Calu3 (cell line): ENCODE results near the gene ESRRB. TPM values are rescaled to one million over a fixed set of nuclear protein-coding genes. Genes with fewer than 3 reads are reported as not detected.

ENCODE experiments used
- BruUV-seq: library from RNA; stranded (reverse); fragments of 400-500 nt; replicated peaks from 2 replicates; lab custom pipeline; 2021; lab: Mats Ljungman, UMichigan
- CTCF ChIA-PET: fragments of 300-600 bp; sonication (Branson Sonifier 250); formaldehyde crosslinking; loops from one replicate; lab custom pipeline; 2022; ENCODE audit warnings: antibody characterized with exemption; lab: Charles Lee
- DNase-seq: peaks from one replicate; pipeline ENCODE4 v3.0.0; 2022
- H3K27ac Mint-ChIP-seq: one replicate; pipeline ENCODE4 v1.8.0; 2022; ENCODE audit warnings: mixed read lengths; ENCODE audit not compliant: unreplicated experiment
- H3K27me3 Mint-ChIP-seq: one replicate; pipeline ENCODE4 v1.8.0; 2022; ENCODE audit warnings: mixed read lengths; ENCODE audit not compliant: unreplicated experiment
- H3K36me3 Mint-ChIP-seq: one replicate; pipeline ENCODE4 v1.8.0; 2022; ENCODE audit warnings: mild to moderate bottlenecking, moderate library complexity, mixed read lengths; ENCODE audit not compliant: insufficient read depth, unreplicated experiment
- H3K4me1 Mint-ChIP-seq: one replicate; pipeline ENCODE4 v1.8.0; 2022; ENCODE audit warnings: mild to moderate bottlenecking, low read depth, mixed read lengths; ENCODE audit not compliant: unreplicated experiment
- H3K4me3 Mint-ChIP-seq: one replicate; pipeline ENCODE4 v1.8.0; 2022; ENCODE audit warnings: mild to moderate bottlenecking, low read depth, moderate library complexity, mixed read lengths; ENCODE audit not compliant: unreplicated experiment
- H3K9me3 Mint-ChIP-seq: one replicate; pipeline ENCODE4 v1.8.0; 2022; ENCODE audit warnings: low read depth, mixed read lengths; ENCODE audit not compliant: unreplicated experiment
- intact Hi-C: fragments of 100-400 bp; cut with micrococcal nuclease; formaldehyde crosslinking; loops from one replicate; pipeline ENCODE4 v1.10.0; 2022; ENCODE audit not compliant: unreplicated experiment
- total RNA-seq: library from RNA; stranded (reverse); gene quantifications from 2 replicates; pipeline ENCODE4 v1.2.3, GENCODE V29; 2022
- TF ChIP-seq, protein P1 (sequence below): fragments of 200-600 bp; IDR thresholded peaks from one replicate; pipeline ENCODE4 v1.8.0; 2022; ENCODE audit warnings: antibody characterized with exemption; ENCODE audit not compliant: unreplicated experiment

The ESRRB gene
- total RNA-seq, 1 experiment from 2014 or later, result 0.21 TPM

DNA sequence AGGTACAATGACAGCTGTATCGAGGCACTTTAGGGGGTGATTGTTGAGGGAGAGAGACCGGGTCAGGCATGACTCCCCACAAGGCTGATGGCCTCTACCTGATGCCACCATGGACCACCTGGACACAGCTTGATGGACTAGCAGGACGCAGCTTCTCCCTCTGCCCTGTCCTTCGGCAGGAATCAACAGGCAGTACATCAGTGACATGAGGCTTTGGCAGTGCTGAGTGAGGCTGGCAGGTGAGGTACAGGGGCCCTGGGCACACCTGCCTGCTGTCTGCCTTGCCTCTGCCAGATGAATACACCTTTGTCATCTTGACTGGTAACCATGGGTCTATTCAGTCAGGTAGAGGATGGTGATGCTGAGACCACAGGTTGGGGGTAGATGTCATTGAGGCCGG, 25.3 kb upstream of the ESRRB start:
- no peak overlapping the region for H3K27ac Mint-ChIP-seq
- no peak overlapping the region for H3K4me3 Mint-ChIP-seq
- intact Hi-C loops, result loop anchor here (5.0 kb wide), 1 partner anchor 148 kb away; no protein-coding TSS in a partner anchor
- H3K36me3 Mint-ChIP-seq, result no peaks in the 10 kb centered on the region
- DNase-seq, result no peak
- no peaks in the 10 kb centered on the region for H3K9me3 Mint-ChIP-seq
- no TSS peak for BruUV-seq
- H3K4me1 Mint-ChIP-seq, result no peaks in the 10 kb centered on the region
- peaks cover 52% of the 10 kb centered on the region for H3K27me3 Mint-ChIP-seq
- CTCF ChIA-PET, result interaction anchor here (1.4 kb wide), 1 partner anchor 300 kb away, joined by 3 read pairs; no protein-coding TSS in a partner anchor
- TF ChIP-seq, protein P1, sequence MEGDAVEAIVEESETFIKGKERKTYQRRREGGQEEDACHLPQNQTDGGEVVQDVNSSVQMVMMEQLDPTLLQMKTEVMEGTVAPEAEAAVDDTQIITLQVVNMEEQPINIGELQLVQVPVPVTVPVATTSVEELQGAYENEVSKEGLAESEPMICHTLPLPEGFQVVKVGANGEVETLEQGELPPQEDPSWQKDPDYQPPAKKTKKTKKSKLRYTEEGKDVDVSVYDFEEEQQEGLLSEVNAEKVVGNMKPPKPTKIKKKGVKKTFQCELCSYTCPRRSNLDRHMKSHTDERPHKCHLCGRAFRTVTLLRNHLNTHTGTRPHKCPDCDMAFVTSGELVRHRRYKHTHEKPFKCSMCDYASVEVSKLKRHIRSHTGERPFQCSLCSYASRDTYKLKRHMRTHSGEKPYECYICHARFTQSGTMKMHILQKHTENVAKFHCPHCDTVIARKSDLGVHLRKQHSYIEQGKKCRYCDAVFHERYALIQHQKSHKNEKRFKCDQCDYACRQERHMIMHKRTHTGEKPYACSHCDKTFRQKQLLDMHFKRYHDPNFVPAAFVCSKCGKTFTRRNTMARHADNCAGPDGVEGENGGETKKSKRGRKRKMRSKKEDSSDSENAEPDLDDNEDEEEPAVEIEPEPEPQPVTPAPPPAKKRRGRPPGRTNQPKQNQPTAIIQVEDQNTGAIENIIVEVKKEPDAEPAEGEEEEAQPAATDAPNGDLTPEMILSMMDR, result no peak

DNA sequence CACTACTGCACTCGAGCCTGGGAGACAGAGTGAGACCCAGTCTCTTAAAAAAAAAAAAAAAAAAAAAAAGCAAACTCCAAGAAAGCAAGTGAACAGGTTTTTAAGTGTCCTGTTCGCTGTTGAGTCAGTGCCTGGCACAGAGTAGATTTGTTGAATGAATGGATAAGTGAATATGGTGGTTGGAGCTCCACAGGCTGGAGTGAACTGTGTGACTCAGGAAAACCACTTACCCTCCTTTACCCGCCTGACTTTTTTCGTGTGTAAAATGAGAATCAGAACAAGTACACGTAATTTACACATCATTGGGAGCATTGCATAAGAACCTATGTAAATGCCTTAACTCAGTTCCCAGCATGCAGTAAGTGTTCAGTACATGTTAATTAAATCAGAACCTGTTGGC, 24.0 kb upstream of the ESRRB start:
- TF ChIP-seq, protein P1, result no peak
- H3K4me1 Mint-ChIP-seq, result no peaks in the 10 kb centered on the region
- H3K36me3 Mint-ChIP-seq, result no peaks in the 10 kb centered on the region
- peaks cover 63% of the 10 kb centered on the region for H3K27me3 Mint-ChIP-seq
- no peak for DNase-seq
- no TSS peak for BruUV-seq
- intact Hi-C loops, result loop anchor here (1.0 to 5.0 kb wide), 2 partner anchors 150 to 301 kb away; no protein-coding TSS in a partner anchor
- no peak overlapping the region for H3K4me3 Mint-ChIP-seq
- CTCF ChIA-PET, result interaction anchor here (0.5 to 0.7 kb wide), 2 partner anchors 52 to 63 kb away, joined by 4 to 6 read pairs; no protein-coding TSS in a partner anchor
- H3K27ac Mint-ChIP-seq, result no peak overlapping the region
- no peaks in the 10 kb centered on the region for H3K9me3 Mint-ChIP-seq

DNA sequence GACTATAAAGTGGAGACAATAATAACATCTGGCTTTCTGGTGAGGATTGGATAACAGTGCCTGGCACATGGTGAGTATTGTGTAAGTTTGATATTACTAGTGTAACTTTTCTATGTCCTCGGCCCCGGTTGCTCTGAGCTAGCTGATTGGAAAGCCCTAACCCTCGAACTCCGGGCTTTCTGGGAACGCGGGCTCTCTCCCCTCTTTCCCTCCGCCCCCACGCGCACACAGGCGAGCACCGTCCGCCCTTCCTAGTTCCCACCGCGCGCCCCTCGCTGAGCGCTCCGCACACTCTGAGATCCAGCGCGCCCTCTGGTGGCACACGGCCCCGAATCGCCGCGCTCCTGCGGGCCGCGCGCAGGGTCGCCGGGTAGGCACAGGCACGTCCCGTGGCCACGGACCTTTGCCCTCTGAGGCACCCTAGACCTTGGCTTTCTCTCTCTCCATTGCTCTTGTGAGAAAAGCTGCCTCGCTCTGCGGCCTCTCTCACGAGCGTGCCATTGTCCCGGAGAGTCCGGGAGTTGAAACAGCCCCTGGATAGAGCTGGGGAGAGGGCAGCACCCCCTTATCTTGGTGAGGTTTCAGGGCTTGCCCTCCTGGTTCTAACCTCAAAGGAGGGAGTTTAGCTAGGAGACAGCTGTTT, 23.2 kb upstream of the ESRRB start:
- H3K27ac Mint-ChIP-seq, result no peak overlapping the region
- peaks cover 71% of the 10 kb centered on the region for H3K27me3 Mint-ChIP-seq
- peak; percentile 76 for DNase-seq
- TF ChIP-seq, protein P1, result peak; percentile 76
- H3K9me3 Mint-ChIP-seq, result no peaks in the 10 kb centered on the region
- peak overlapping the region; percentile 64 for H3K4me3 Mint-ChIP-seq
- no peaks in the 10 kb centered on the region for H3K36me3 Mint-ChIP-seq
- intact Hi-C loops, result loop anchor here (1.0 to 5.0 kb wide), 2 partner anchors 150 to 301 kb away; no protein-coding TSS in a partner anchor
- no TSS peak for BruUV-seq
- H3K4me1 Mint-ChIP-seq, result no peaks in the 10 kb centered on the region
- CTCF ChIA-PET, result interaction anchor here (0.6 to 0.8 kb wide), 2 partner anchors 90 to 302 kb away, joined by 3 to 5 read pairs; no protein-coding TSS in a partner anchor

DNA sequence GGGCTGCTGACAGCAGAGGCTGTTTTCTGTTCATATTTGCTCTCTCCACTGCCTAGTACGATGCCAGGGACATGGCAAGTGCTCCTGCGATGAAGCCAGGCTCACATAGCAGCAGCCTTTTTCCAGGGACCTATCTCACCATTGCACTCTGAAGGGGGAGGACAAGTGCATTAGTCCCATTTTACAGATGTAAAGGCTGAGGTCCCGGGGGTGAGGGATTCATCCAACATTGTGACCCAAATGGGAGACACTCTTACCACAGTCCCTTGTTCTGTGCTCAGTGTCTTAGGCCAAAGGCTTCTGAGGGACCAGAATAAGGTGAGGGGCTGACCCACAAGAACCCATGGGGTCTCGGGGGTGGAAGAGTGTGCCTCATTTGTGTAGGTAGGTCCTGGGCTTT, 21.6 kb upstream of the ESRRB start:
- no peaks in the 10 kb centered on the region for H3K4me1 Mint-ChIP-seq
- no peaks in the 10 kb centered on the region for H3K9me3 Mint-ChIP-seq
- no peak overlapping the region for H3K4me3 Mint-ChIP-seq
- CTCF ChIA-PET, result interaction anchor here (0.6 to 0.7 kb wide), 2 partner anchors 14 to 16 kb away, joined by 4 to 5 read pairs; no protein-coding TSS in a partner anchor
- BruUV-seq, result no TSS peak
- H3K36me3 Mint-ChIP-seq, result no peaks in the 10 kb centered on the region
- DNase-seq, result no peak
- intact Hi-C loops, result loop anchor here (5.0 kb wide), 1 partner anchor 152 kb away; no protein-coding TSS in a partner anchor
- H3K27me3 Mint-ChIP-seq, result peaks cover 74% of the 10 kb centered on the region
- no peak overlapping the region for H3K27ac Mint-ChIP-seq
- TF ChIP-seq, protein P1, result no peak
